Renal pelvis (tissue), 4 donors: ENCODE measurements around the gene GPR31. TPM values are rescaled to one million over a fixed set of nuclear protein-coding genes. Genes with fewer than 3 reads are reported as not detected.

Experiments
- DNase-seq: peaks from one replicate; pipeline ENCODE4 v3.0.0-alpha.2; 2013
- polyA plus RNA-seq, 3 donors: library from polyadenylated mRNA; unstranded; fragments of 120-200 nt; gene quantifications; one replicate each; pipeline ENCODE4 v1.2.1, GENCODE V29; 2013; ENCODE audit not compliant: insufficient read length in 3 of 3

The GPR31 gene
- polyA plus RNA-seq, 3 donors = 0.10 TPM; not detected in 2

DNA sequence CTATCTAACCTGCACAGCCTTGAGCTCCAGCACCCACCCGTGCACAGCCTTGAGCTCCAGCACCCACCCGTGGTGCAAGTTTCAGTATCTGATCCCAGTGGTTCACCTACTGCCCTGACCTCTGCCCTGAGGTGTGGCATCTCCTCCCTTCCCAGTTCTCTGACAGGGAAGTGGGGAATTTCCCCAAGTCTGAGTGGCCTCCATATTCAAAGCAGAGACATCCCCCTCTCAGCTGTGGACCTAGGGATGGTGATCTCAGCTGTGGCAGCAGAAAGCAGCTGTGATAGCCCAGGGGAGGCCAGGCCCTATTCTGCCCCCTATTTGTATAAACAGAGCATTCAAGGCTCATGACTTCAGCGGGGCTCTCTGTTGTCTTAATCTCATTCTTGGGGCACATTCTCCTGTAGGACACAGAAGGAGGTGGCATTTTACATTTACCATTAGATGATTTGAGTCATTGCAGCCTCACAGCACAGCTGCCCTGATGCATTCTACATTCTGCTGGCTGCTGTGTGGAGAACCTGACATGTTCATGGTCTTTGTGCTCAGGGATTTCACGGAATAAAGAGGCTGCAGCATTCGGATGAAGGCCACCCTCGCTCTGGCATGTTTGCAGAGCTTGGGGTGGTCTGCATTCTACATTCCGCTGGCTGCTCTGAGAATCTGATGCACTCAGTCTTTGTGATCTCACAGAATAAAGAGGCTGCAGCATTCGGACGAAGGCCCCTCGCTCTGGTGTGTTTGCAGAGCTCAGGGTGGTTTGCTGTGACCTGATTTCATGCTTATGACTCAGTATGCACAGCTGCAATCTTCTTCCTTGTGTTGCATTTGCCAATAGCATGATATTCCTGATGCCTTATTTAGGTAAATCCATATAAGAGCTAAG lies 16.9 kb downstream of the GPR31 start:
- no peak for DNase-seq

DNA sequence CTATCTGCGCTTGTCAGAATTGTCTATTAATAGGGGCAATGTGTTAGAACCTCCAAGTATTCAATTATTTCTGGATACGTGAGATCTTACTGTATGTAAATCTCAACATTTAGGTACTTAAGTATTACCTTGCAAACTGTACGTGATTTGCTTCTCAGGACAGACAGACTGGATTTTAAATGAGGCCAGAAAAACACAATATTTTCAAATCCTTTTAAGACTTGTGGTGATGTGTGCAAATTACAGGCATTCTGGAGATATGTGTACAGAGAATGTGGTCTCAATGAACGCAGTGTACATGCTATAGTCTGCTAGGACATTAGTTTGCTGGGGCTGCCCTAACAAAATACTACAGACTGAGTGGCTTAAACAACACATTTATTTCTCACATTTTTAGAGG lies 18.0 kb downstream of the GPR31 start:
- no peak for DNase-seq

DNA sequence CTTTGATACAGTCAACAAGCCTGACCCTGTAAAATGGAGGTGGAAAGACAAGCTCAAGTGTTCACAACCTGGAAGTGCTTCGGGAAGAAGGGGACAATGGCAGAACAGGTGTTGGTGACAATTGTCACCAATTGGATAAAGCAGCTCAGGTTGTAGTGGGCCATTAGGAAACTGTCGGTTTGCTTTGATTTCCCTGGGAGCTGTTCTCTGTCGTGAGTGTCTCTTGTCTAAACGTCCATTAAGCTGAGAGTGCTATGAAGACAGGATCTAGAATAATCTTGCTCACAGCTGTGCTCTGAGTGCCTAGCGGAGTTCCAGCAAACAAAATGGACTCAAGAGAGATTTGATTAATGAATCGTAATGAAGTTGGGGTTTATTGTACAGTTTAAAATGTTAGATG lies 19.9 kb downstream of the GPR31 start:
- DNase-seq = no peak

DNA sequence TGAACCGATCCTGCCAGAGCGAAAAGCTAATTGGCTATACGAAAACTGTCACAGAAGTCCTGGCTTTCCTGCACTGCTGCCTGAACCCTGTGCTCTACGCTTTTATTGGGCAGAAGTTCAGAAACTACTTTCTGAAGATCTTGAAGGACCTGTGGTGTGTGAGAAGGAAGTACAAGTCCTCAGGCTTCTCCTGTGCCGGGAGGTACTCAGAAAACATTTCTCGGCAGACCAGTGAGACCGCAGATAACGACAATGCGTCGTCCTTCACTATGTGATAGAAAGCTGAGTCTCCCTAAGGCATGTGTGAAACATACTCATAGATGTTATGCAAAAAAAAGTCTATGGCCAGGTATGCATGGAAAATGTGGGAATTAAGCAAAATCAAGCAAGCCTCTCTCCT lies 20.7 kb downstream of the GPR31 start:
- DNase-seq = no peak

DNA sequence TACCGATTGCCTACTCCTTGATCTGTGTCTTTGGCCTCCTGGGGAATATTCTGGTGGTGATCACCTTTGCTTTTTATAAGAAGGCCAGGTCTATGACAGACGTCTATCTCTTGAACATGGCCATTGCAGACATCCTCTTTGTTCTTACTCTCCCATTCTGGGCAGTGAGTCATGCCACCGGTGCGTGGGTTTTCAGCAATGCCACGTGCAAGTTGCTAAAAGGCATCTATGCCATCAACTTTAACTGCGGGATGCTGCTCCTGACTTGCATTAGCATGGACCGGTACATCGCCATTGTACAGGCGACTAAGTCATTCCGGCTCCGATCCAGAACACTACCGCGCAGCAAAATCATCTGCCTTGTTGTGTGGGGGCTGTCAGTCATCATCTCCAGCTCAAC lies 21.4 kb downstream of the GPR31 start:
- no peak for DNase-seq

DNA sequence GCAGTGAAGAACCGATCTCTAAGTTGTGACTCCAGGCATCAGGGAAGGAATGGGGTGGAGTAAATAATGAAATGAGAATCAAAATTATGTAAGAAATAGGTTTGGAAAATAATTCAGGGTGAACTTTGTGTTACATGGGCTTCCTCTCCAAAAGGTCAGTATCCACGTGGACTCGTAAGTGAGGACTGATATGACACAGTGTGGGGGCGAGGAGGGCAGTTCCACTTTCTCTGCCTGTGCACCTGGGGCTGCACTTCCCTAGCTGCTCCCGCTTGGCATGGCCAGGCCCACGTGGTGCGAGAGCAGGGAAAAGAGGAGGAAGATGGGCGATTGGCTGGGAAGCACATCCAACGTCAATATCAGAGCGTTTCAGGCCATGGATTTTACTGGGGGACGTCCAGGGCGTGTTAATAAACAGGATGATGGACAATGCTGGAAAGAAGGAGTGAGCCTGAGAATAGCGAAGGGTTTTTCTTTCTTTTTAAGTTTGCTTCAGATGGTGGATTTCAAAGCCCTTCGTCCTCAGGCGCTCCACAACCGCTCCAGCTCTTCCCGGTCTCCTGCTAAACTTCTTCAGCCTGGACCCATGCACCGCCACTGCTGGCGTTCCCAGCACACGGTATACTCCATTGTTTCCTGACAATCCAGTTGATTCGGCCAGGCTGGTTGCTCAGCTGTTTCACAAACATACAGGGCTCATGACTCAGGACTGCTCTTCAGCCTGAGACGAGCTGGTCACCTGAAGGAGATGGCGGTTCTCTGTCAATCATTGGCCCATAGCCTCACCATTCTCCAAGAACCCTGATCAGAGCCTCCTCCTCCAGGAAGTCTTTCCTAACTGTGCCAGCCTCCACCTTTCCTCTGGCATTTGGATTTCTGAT lies 23.1 kb downstream of the GPR31 start:
- DNase-seq = no peak

DNA sequence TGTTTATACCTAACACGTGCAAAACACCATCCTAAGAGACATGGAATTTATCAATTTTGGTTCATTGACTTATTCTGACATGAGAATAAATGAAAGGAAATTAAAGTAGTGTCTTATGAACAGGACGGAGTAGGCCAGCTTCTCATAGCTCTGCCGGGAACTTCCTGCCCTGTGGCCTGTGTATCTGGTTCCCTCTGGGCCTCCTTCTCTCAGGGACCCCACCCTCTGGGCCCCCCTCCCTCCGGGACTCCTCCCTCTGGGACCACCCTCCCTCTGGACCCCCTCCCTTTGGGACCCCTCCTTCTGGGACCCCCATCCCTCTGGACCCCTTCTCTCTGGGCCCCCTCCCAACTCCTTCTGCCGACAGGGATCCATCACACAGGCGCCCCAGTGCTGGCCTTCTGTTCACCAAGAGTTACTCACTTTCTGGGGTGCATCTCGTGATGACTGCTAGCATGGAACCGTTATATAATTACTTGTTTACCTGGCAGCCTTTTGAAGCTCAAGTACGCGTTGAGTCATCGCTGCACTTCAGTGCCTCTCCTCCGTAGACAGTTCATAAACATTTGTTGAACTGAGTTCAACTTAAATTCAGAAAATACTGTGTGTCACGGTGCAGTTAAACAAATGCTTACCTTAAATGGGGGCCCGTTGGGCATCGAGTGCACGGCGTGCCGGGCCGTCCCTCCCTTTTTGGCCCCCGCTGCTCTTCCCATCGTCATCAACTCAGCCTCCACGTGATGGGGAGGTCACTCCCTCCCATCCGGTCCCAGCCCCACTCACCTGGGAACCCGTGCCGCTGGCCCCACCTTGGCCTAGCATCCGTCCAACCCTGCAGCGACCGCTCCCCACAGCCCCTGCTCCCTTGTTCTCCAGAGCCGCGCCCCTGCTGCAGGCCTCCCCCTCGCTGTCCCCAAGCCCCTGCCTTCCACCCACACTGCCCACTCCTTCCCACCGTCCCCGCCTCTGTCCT lies 26.8 kb downstream of the GPR31 start:
- no peak for DNase-seq

DNA sequence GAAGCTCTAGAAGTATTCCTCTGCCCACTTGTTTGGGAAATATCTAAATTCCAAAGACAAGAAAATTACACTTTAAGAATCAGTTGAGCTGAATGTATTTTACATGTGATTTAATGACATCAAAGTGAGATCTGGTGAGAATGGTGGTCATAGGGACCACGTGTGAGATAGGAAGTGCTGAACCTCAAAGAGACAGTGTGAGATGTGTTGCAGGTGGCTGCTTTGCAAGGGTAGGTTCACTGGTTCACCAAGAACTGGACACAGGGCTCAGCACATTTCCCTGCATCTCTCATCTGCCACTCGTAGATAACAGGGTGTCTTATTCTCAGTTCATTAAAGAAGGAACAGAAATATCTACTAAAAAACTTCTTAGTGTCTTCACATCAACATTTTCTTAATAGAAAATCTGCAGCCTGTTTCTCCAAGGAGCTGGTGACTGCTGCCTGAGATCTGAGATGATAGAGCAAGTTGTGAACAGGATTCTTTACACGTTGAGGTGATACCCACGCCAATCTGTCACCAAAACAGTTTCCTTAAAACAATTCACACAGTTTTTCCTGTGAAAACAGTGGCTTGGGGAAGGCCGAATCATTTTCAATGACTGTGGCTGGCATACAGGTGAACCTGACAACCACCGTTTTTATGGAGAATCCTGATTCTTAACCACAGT lies 27.6 kb downstream of the GPR31 start:
- DNase-seq = no peak

DNA sequence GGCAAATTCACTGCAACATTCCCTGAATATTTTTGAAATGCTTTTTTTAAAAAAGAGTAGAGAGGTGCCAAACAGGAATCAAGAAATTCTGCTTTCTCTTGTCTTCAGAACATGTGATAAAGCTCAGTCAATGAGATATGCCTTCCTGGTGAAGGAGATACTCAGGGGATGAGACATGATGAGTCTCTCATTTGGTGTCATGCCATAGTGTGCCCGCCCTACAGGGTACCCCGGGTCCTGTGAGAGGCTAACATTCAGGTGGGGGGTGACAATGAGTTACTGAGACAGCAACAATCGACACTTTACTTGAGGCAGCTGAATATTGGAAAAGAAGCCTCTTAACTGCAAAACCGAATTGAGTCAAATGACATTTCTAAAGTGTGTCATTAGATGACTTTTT lies 28.2 kb downstream of the GPR31 start:
- no peak for DNase-seq

DNA sequence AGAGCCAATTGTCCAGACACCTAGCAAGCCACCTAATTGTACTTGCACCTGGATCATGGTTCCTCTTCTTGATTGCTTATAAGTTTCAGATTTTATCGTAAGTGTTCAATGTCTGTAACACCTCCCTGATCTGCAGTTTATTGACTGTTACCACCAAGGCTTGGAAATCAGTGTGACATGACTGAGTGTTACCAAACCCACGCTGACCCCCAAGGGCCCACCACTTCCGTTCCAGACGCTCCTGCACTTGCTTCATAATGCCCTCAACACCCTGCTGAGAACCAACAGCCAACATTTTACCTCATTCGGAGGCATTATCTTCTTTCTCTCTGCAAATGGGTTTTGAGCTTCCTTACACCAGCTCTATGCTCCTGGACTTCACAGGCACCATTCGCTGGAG lies 28.6 kb downstream of the GPR31 start:
- DNase-seq = no peak

DNA sequence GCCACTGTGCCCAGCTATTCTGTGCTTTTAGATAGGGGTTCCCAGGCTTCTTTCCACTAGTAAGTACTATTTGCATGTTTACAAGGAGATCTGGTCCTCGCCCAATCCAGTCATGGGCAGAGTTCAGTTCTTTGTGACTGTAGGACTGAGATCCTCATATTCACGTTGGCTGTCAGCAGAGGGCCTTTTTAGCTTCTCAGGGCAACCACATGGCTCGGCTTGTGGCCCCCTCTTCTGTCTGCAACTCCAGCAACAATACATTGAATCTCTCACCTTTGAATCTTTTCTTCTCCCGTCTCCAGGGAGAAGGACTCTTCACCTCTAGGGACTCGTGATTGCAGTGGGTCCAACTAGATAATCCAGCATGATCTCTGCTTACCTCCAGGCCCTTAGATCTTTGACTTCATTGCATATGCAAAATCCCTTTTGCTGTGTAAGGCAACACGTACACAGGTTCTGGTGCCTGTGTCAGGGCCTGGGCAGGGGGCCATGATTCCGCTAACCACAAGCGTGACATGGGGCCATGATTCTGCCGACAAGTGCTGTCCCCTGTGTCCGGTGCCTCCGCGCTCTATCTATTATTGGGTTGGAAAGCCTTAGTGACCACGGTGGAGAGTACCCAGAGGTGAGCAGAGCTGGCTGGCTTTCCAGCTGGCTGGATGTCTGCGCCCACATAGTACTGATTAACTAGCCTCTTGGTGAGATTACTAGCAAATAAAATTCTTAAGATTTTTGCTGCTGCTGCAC lies 29.8 kb downstream of the GPR31 start:
- DNase-seq = no peak

DNA sequence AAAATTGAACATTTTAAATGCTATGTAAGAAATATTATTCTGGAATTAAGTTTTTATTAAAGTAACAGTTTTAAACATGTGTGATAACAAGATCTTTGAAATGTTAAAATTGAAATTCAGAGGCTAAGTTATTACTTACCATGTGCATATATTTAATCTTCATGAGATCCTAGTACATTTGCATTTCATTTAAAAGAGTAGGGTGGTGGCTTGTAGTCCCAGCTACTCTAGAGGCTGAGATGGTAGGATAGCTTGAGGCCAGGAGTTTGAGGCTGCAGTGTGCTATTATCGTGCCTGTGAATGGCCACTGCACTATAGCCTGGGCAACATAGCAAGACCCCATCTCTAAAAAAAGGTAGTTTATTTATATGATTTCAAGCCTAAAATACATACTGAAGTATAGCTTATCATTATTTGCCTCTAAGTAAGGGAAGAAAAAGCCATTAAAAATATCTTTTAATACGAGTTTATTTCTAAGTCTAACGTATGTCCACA lies 31.9 kb downstream of the GPR31 start:
- no peak for DNase-seq

DNA sequence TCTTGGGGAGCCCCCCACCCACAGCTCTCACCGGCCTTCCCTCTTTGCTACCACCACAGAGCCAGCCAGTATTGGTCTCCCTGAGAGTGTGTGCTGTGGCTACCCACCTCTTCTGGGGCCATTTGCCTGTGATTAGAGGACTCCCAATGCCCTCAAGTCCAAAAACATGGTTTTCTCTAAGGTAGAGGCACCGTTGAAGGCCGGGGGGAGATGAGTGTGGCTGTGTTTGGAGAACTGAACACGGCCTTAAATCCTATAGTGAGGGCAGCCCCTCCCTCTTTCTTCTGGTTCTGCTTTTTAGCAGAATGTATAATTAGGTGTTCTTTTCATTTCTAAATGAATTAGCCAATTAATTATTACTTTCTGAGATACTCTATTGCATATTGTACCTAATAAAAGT lies 32.4 kb downstream of the GPR31 start:
- no peak for DNase-seq

DNA sequence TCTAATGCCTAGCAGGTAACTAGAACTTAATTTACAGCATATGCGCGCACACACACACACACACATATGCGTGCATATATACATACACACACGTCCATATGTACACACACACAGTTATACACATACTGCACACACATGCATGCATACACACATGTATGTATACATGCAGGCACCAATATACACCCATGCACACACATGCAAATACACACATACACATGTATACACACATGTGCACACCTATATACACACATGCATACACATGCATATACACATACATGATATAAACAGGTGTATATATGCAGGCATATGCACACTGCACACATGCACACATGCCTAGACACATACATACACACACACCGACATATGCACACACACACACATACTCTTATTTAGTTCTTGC lies 33.0 kb downstream of the GPR31 start:
- no peak for DNase-seq

DNA sequence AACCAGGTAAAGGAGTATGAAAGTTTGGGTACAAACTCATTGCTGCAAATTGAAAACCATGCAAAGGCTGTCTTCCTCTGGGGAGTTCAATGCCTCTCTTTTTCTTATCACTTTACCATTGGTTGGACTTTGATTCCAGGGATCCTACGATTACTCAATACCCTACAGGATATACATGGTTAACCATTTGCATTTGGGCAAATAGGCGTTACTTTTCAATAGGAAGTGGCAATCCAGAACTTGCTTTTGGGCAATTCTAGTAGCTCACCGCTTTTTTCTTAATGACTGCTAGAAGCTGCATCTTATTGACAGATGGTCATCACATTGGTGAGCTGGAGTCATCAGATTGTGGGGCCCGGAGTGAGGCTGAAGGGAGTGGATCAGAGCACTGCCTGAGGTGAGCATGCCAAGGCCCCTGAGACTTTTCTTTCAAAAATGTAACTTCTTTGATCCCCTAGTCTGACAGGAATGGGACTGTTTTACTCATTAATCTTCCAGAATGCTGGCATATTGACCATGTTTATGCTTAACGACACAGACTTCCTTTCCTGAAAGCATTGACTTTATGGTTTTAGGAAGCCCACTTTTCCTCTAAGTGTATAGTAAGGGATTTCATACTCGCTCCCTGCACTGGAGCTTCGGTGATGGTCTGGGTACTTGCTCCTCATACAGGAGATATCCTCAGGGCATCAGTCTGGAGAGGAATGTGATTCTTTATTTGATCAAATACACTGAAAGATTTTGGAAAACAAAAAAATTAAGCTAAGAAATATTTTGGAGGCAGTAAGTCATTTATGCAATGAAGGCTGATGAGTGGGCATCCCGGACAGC lies 34.7 kb downstream of the GPR31 start, which contains the start of gene CCR6:
Gene CCR6, plus strand, starts transcription at position 270 of the 831 bp plus-strand sequence. CDS start 13,039 bp downstream, outside the sequence.
- DNase-seq = no peak

DNA sequence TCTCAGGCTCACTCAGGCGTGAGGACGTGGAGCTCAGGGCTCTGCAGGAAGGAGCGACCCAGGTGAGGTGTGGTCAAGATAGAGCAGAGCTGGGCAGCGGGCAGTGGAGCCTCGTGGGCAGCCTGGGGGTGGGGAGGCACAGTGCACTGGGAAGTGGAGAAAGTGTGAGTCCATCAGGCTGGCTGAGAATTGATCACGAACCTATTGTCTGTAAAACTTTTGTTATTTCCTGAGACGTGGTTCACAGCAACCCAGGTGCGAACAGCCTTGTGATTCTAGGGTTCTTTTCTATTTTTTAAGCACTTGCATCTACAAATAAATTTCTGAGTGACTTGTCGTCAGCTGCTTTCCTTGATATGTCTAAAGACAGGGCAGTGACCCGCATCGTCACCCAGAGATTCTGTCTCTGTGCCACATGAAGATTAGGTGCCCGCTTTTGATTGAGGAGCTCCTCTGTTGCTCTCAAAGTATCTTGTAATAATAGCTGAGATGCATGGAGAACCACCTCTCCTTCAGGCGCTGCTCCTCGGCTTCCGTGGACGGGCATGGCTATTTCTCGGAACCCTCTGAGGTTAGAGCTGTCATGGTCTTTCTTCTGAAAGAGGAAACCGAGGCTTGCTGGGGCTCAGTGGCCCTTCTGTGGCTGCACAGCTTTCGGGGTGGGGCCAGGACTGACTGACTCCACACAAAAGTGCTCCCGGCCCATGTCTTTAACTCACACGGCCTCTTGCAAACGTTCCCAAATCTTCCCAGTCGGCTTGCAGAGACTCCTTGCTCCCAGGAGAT lies 35.5 kb downstream of the GPR31 start:
- no peak for DNase-seq

DNA sequence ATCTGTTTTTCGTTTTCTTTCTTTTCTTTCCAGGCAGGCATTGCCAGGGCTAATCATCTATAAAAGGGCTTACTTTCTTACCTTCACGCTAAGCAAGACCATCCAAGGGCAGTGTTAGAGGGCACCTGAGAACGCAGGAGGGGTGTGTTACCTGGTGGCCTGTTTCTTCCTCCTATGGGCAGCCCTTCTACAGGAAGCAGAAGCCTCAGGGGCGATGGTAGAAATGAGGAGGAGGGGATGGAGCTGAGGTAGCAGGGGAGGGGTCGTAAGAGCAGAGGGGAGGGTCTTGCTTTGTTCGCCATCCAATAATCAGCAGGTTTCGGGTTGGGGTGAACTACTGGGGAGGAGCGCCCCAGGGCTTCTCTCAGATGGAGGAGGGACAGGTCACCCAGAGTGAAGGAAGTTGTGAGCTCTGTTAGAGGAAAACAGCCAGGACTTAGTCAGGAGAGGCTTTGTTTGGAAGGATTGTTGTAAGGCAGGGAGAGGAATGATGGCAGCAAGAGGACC lies 36.4 kb downstream of the GPR31 start:
- no peak for DNase-seq

DNA sequence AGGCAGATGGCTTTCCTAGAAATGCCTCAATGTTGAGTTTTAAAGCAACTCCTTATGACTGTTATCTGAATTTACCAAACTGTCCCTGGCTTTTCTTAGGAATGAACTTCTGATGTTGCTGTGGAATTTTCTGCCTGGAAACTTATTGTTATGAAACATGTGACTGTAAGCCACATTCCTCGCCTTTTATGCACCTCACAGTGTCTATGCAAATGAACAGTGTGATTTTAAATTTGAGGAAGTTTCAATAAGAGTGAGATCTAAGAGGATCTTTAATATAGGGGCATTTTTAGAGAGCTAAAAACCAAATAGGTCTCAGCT lies 37.2 kb downstream of the GPR31 start:
- DNase-seq = no peak
